GM19467 (cell line): ENCODE data around the gene UCP1.

Experiments
- ATAC-seq: cut with Tn5 transposase; IDR thresholded peaks from one replicate; pipeline ENCODE4 v1.9.1; 2021; ENCODE audit warnings: mild to moderate bottlenecking, moderate library complexity; ENCODE audit not compliant: unreplicated experiment

UCP1 gene

GRCh38 chr4:140568507-140569306 lies at the start of gene UCP1:
Gene UCP1 (minus strand): TSS chr4:140568961. CDS start chr4:140568729, 232 bp downstream.
- no peak for ATAC-seq

- ATAC-seq: no peak
Observed at GRCh38 chr4:140617499-140618248, 48.9 kb upstream of the UCP1 start.

GRCh38 chr4:140615451-140615850 lies 46.7 kb upstream of the UCP1 start:
- ATAC-seq: no peak

GRCh38 chr4:140612357-140612756 lies 43.6 kb upstream of the UCP1 start:
- no peak for ATAC-seq

- ATAC-seq: no peak
Observed at GRCh38 chr4:140611854-140612253, 43.1 kb upstream of the UCP1 start.

GRCh38 chr4:140609548-140610425 lies 41.0 kb upstream of the UCP1 start:
- ATAC-seq: peak; percentile 77

GRCh38 chr4:140607852-140608251 lies 39.1 kb upstream of the UCP1 start:
- ATAC-seq: no peak

- no peak for ATAC-seq
Observed at GRCh38 chr4:140604544-140604943, 35.8 kb upstream of the UCP1 start.

GRCh38 chr4:140603286-140603685 lies 34.5 kb upstream of the UCP1 start:
- no peak for ATAC-seq

GRCh38 chr4:140602714-140603113 lies 34.0 kb upstream of the UCP1 start:
- no peak for ATAC-seq

GRCh38 chr4:140600408-140600807 lies 31.6 kb upstream of the UCP1 start:
- no peak for ATAC-seq

GRCh38 chr4:140595065-140595464 lies 26.3 kb upstream of the UCP1 start:
- ATAC-seq: no peak

GRCh38 chr4:140584439-140584838 lies 15.7 kb upstream of the UCP1 start:
- no peak for ATAC-seq

- ATAC-seq: no peak
Observed at GRCh38 chr4:140581078-140581477, 12.3 kb upstream of the UCP1 start.

- ATAC-seq: no peak
Observed at GRCh38 chr4:140579278-140579677, 10.5 kb upstream of the UCP1 start.

GRCh38 chr4:140575489-140575888 lies 6.7 kb upstream of the UCP1 start:
- no peak for ATAC-seq

- no peak for ATAC-seq
Observed at GRCh38 chr4:140571620-140572019, 2.9 kb upstream of the UCP1 start.

GRCh38 chr4:140569307-140569638 lies 512 bp upstream of the UCP1 start:
- ATAC-seq: no peak

GRCh38 chr4:140559696-140560095 lies 9.1 kb downstream of the UCP1 start:
- no peak for ATAC-seq

GRCh38 chr4:140557831-140558435 lies 10.8 kb downstream of the UCP1 start:
- no peak for ATAC-seq
